Erythroblast (primary cell): ENCODE data around the gene SCYL1.

Experiments
- GATA1 ChIP-seq: IDR thresholded peaks from 2 replicates; pipeline ENCODE4 v1.6.1; 2011; ENCODE audit warnings: low read depth, mild to moderate bottlenecking, control low read depth, low read length, moderate library complexity
- POLR2A ChIP-seq: IDR thresholded peaks from 2 replicates; pipeline ENCODE4 v1.6.1; 2011; ENCODE audit warnings: mild to moderate bottlenecking, low read length

- TF ChIP-seq POLR2A (peak; percentile 66), GATA1 (no peak)
These were observed 47.6 kb downstream of the SCYL1 start, which contains the start of gene FAM89B for GRCh38 chr11:65572356-65573051.
